Stomach smooth muscle (tissue), 2 donors: ENCODE data around the gene TWIST2.

Source experiments
- H3K27ac ChIP-seq: one replicate; pipeline ENCODE4 v1.7.0; 2013; ENCODE audit warnings: mild to moderate bottlenecking, low read length, inconsistent platforms
- H3K27me3 ChIP-seq, 2 donors: one replicate each; pipeline ENCODE4 v1.7.0; 2013; ENCODE audit warnings: low read length in 2 of 2; ENCODE audit not compliant: insufficient read depth in 2 of 2, control insufficient read depth in 1 of 2
- H3K36me3 ChIP-seq, 2 donors: one replicate each; pipeline ENCODE4 v1.7.0; 2013; ENCODE audit warnings: low read length in 2 of 2; ENCODE audit not compliant: control insufficient read depth in 2 of 2, insufficient read depth in 2 of 2
- H3K4me1 ChIP-seq: one replicate; pipeline ENCODE4 v1.7.0; 2013; ENCODE audit warnings: low read length; ENCODE audit not compliant: control insufficient read depth, insufficient read depth
- H3K4me3 ChIP-seq, 2 donors: one replicate each; pipeline ENCODE4 v1.7.0; 2013; ENCODE audit warnings: low read length in 2 of 2
- H3K9ac ChIP-seq, 2 donors: one replicate each; pipeline ENCODE4 v1.7.0; 2013; ENCODE audit warnings: low read length in 2 of 2, mild to moderate bottlenecking in 1 of 2
- H3K9me3 ChIP-seq, 2 donors: one replicate each; pipeline ENCODE4 v1.7.0; 2013; ENCODE audit warnings: low read length in 2 of 2; ENCODE audit not compliant: control insufficient read depth in 2 of 2
- donor health status: healthy.
- donor health status: Pancreatic carcinoma.

TWIST2 gene

DNA sequence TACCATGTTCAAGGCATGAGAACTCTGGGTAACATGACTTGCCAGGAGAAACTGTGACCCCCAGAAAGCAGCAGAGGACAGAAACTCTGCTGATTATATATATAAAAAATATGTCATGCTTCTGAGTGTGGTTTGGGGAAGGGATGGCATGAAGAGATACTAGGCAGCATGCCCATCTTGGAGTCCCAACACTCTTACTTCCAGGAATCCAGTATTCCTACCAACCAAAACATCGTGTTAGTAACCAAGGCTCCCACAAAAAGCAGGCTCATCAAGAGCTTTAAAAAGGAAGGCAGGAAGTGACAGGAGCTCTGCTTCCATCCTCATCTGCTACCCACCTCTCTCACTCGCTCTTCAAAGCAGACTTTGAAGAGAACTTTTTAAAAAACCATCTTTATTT lies 31.6 kb upstream of the TWIST2 start:
- Histone ChIP-seq H3K9ac (no peak overlapping the region), H3K9me3 (no peaks in the 10 kb centered on the region), H3K27ac (no peak overlapping the region), H3K4me1 (no peaks in the 10 kb centered on the region), H3K36me3 (no peaks in the 10 kb centered on the region), H3K27me3 (peaks cover 9 to 15% of the 10 kb centered on the region in 2 donors), H3K4me3 (no peak overlapping the region)

DNA sequence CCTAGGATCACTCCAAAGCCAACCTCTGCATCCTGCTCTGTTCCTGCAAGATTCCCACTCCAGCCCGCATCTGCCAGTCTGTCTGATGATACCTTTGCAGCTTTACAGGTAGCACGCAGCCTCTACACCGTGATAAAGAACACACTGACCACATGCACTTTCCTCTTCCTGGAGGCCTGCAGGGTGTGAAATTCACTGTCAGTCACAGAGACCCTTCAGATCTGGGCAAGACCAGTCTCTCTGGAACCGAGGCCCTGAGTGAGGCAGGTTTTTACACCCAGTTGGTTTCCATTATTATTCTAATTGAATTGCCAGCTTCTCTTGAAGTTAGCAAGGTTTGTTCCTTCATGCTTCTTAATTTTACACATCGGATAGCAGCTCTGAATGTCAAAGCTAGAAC lies 30.5 kb upstream of the TWIST2 start:
- Histone ChIP-seq H3K9ac (no peak overlapping the region), H3K4me1 (no peaks in the 10 kb centered on the region), H3K27me3 (peaks cover 9 to 19% of the 10 kb centered on the region in 2 donors), H3K27ac (no peak overlapping the region), H3K9me3 (no peaks in the 10 kb centered on the region), H3K4me3 (no peak overlapping the region), H3K36me3 (no peaks in the 10 kb centered on the region)

- H3K36me3 ChIP-seq: no peaks in the 10 kb centered on the region
- H3K9me3 ChIP-seq: no peaks in the 10 kb centered on the region
- no peak overlapping the region for H3K4me3 ChIP-seq
- H3K9ac ChIP-seq: no peak overlapping the region
- no peaks in the 10 kb centered on the region for H3K4me1 ChIP-seq
- no peak overlapping the region for H3K27ac ChIP-seq
- peaks cover 9 to 19% of the 10 kb centered on the region in 2 donors for H3K27me3 ChIP-seq
Measured at GRCh38 chr2:238817891-238818290, 30.0 kb upstream of the TWIST2 start.

- Histone ChIP-seq H3K9ac (no peak overlapping the region), H3K9me3 (no peaks in the 10 kb centered on the region), H3K27me3 (peaks cover 9 to 19% of the 10 kb centered on the region in 2 donors), H3K4me3 (no peak overlapping the region), H3K27ac (no peak overlapping the region), H3K4me1 (no peaks in the 10 kb centered on the region), H3K36me3 (no peaks in the 10 kb centered on the region)
Measured at GRCh38 chr2:238818561-238818960, 29.3 kb upstream of the TWIST2 start.

- H3K4me3 ChIP-seq: no peak overlapping the region
- H3K4me1 ChIP-seq: no peaks in the 10 kb centered on the region
- no peaks in the 10 kb centered on the region for H3K36me3 ChIP-seq
- H3K9ac ChIP-seq: no peak overlapping the region
- H3K27ac ChIP-seq: no peak overlapping the region
- peaks cover 0 to 17% of the 10 kb centered on the region in 2 donors for H3K27me3 ChIP-seq
- H3K9me3 ChIP-seq: peaks cover 0 to 4% of the 10 kb centered on the region in 2 donors
Measured at GRCh38 chr2:238820197-238820596, 27.7 kb upstream of the TWIST2 start.

GRCh38 chr2:238820916-238821315 lies 27.0 kb upstream of the TWIST2 start:
- H3K27me3 ChIP-seq: peaks cover 0 to 17% of the 10 kb centered on the region in 2 donors
- peaks cover 0 to 4% of the 10 kb centered on the region in 2 donors for H3K9me3 ChIP-seq
- no peak overlapping the region for H3K4me3 ChIP-seq

GRCh38 chr2:238821391-238821790 lies 26.5 kb upstream of the TWIST2 start:
- Histone ChIP-seq H3K9ac (no peak overlapping the region), H3K36me3 (no peaks in the 10 kb centered on the region), H3K27me3 (peaks cover 0 to 17% of the 10 kb centered on the region in 2 donors), H3K27ac (no peak overlapping the region), H3K9me3 (peaks cover 0 to 4% of the 10 kb centered on the region in 2 donors), H3K4me3 (no peak overlapping the region), H3K4me1 (no peaks in the 10 kb centered on the region)

More at GRCh38 chr2:238820916-238821315, 27.0 kb upstream of the TWIST2 start:
- Histone ChIP-seq H3K27ac (no peak overlapping the region), H3K4me1 (no peaks in the 10 kb centered on the region), H3K36me3 (no peaks in the 10 kb centered on the region), H3K9ac (no peak overlapping the region)

DNA sequence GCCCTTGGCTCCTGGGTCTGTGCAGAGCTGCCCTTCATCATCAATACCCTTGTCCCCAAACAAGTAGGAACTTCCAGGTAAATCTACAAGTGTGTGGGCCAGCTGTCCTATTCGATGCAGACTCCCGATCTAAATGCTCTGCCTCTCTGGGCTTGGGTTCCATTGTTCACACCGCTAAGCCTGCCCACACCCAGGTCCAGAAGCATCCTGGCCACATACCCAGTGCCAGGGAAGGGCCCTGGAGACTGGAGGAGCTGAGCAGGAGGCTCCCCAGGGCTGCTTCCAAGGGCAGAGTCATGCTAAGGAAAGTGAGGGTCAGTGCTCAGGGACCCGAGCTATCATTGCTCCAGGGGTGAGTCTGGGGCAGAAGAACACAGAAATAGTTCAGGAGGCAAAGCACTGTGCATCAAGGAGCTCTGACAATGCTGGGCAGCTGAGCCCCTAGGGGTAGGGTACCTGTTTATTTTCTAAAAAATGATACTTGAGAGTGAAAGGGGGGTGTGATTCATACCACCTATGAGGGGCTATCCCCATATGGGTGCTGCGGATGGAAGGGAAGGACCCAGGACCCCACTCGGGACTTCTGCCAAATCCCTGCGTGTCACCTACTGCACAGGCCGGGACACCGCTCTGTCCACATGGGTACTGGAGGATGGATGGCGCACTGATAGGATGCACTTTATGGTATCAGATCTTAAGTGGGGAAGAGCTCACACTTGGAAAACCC lies 25.8 kb upstream of the TWIST2 start:
- no peak overlapping the region for H3K4me3 ChIP-seq
- no peaks in the 10 kb centered on the region for H3K36me3 ChIP-seq
- H3K9ac ChIP-seq: no peak overlapping the region
- no peaks in the 10 kb centered on the region for H3K4me1 ChIP-seq
- peaks cover 0 to 4% of the 10 kb centered on the region in 2 donors for H3K9me3 ChIP-seq
- peaks cover 0 to 12% of the 10 kb centered on the region in 2 donors for H3K27me3 ChIP-seq
- no peak overlapping the region for H3K27ac ChIP-seq

DNA sequence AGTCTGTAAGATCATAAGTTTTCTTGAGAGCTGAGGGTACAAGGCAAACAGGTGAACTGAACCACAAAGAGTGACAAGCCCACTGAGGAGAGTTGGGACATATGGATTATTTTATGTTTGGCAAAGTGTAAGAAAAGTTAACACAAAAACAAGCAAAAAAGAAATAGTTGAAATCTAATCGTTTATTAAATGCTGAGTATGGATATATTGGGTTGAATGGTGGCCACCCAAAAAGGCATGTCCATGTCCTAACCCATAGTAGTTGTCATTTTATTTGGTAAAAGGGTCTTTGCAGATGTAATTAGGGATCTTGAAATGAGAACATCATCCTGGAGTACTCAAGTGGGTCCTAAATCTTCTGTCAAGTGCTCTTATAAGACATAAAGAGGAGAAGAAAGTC lies 24.9 kb upstream of the TWIST2 start:
- Histone ChIP-seq H3K27ac (no peak overlapping the region), H3K27me3 (peaks cover 0 to 6% of the 10 kb centered on the region in 2 donors), H3K4me1 (no peaks in the 10 kb centered on the region), H3K36me3 (no peaks in the 10 kb centered on the region), H3K4me3 (no peak overlapping the region), H3K9me3 (peaks cover 0 to 4% of the 10 kb centered on the region in 2 donors), H3K9ac (no peak overlapping the region)

DNA sequence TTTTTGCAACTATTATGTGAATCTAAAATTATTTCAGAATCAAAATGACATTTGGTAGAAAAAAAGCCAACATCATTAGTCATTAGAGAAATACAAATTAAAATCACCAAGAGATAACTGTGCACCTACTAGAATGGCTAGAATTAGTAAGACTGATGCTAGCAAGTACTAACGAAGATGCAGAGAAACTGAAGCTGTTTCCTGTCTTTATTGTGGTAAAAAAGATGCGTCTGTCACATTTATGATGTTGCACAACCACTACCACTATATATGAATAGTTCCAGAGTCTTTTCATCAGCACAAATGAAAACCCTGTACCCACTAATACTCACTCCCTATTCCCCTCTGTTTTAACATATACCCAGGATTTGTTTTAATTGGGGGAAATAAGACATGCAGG lies 16.7 kb upstream of the TWIST2 start:
- no peaks in the 10 kb centered on the region for H3K9me3 ChIP-seq
- no peaks in the 10 kb centered on the region for H3K4me1 ChIP-seq
- no peak overlapping the region for H3K27ac ChIP-seq
- H3K4me3 ChIP-seq: no peak overlapping the region
- no peaks in the 10 kb centered on the region for H3K27me3 ChIP-seq
- no peak overlapping the region for H3K9ac ChIP-seq
- H3K36me3 ChIP-seq: no peaks in the 10 kb centered on the region

GRCh38 chr2:238834982-238835381 lies 12.9 kb upstream of the TWIST2 start:
- Histone ChIP-seq H3K27me3 (no peaks in the 10 kb centered on the region), H3K4me3 (no peak overlapping the region), H3K9ac (no peak overlapping the region), H3K4me1 (no peaks in the 10 kb centered on the region), H3K36me3 (no peaks in the 10 kb centered on the region), H3K27ac (no peak overlapping the region), H3K9me3 (no peaks in the 10 kb centered on the region)
